Panc1 (cell line): ENCODE data around the gene SYNRG. TPM values are rescaled to one million over a fixed set of nuclear protein-coding genes. Genes with fewer than 3 reads are reported as not detected.

Experiments
- ATAC-seq: fragments of 200-7000 bp; cut with Tn5 transposase; 2 replicates; pipeline ENCODE4 v1.9.1; 2020; ENCODE audit warnings: mild to moderate bottlenecking, moderate library complexity
- BruUV-seq: library from RNA; stranded (reverse); fragments of 400-500 nt; replicated peaks from 2 replicates; lab custom pipeline; 2021; lab: Mats Ljungman, UMichigan
- CTCF ChIA-PET: fragments of 300-600 bp; sonication (Branson Sonifier 250); formaldehyde crosslinking; loops from one replicate; lab custom pipeline; 2022; ENCODE audit warnings: antibody characterized with exemption; lab: Charles Lee
- POLR2A ChIA-PET: fragments of 300-600 bp; sonication (Branson Sonifier 250); formaldehyde crosslinking; loops from one replicate; lab custom pipeline; 2022; ENCODE audit warnings: antibody characterized with exemption; lab: Charles Lee
- DNase-seq: peaks from one replicate; pipeline ENCODE4 v3.0.0-alpha.2; 2010; ENCODE audit warnings: low read depth, low spot score
- H3K27ac ChIP-seq: 2 replicates; pipeline ENCODE4 v1.5.1; 2011; ENCODE audit warnings: mild to moderate bottlenecking, low read length, inconsistent platforms
- H3K27me3 ChIP-seq: fragments of 200-500 bp; sonication (Bioruptor generic); 2 replicates; pipeline ENCODE4 v1.6.0; 2014; ENCODE audit warnings: low read length, inconsistent platforms; ENCODE audit not compliant: control insufficient read depth, insufficient read depth
- H3K36me3 ChIP-seq: fragments of 200-500 bp; sonication (Bioruptor generic); 2 replicates; pipeline ENCODE4 v1.5.1; 2014; ENCODE audit warnings: inconsistent platforms, mild to moderate bottlenecking, low read length, moderate library complexity; ENCODE audit not compliant: control insufficient read depth, insufficient read depth
- H3K4me1 ChIP-seq: 2 replicates; pipeline ENCODE4 v1.5.1; 2011; ENCODE audit warnings: inconsistent platforms, mild to moderate bottlenecking, low read length, moderate library complexity; ENCODE audit not compliant: control insufficient read depth, insufficient read depth
- H3K4me3 ChIP-seq, 2 experiments: 2 replicates each; pipeline ENCODE4 v1.5.1; 2011 to 2012; ENCODE audit warnings: low read depth in 2 of 2, low read length in 2 of 2, mild to moderate bottlenecking in 2 of 2, inconsistent platforms in 1 of 2, moderate library complexity in 1 of 2
- H3K9me3 ChIP-seq: fragments of 200-500 bp; sonication (Bioruptor generic); 2 replicates; pipeline ENCODE4 v1.5.1; 2014; ENCODE audit warnings: low read depth, mild to moderate bottlenecking, inconsistent platforms, low read length, moderate library complexity; ENCODE audit not compliant: control insufficient read depth, insufficient read depth
- POLR2AphosphoS5 ChIP-seq: IDR thresholded peaks from 2 replicates; pipeline ENCODE4 v1.6.1; 2012; ENCODE audit warnings: mild to moderate bottlenecking, low read depth, low read length, moderate library complexity
- SIN3A ChIP-seq: IDR thresholded peaks from 2 replicates; pipeline ENCODE4 v1.6.1; 2012; ENCODE audit warnings: low read depth, mild to moderate bottlenecking, low read length, moderate library complexity, borderline replicate concordance; ENCODE audit not compliant: insufficient read depth
- TCF7L2 ChIP-seq: IDR thresholded peaks from 2 replicates; pipeline ENCODE4 v1.6.1; 2011; ENCODE audit warnings: mild to moderate bottlenecking, low read depth, low read length, inconsistent platforms
- in situ Hi-C: cut with HindIII; loops from 2 replicates; pipeline ENCODE4 v1.10.0; 2016; ENCODE audit warnings: low sequenced_read_pairs, low pct_unique_long_range_greater_than_20kb
- intact Hi-C: fragments of 100-400 bp; cut with micrococcal nuclease; formaldehyde crosslinking; loops from one replicate; pipeline ENCODE4 v1.10.0; 2022; ENCODE audit not compliant: unreplicated experiment
- total RNA-seq: library from RNA; stranded (reverse); gene quantifications from one replicate; pipeline ENCODE4 v1.2.1, GENCODE V29; 2021; ENCODE audit not compliant: unreplicated experiment
- TF ChIP-seq, protein P1 (sequence below): fragments of 450-650 bp; IDR thresholded peaks from 2 replicates; pipeline ENCODE4 v1.5.1; 2017; ENCODE audit warnings: mild to moderate bottlenecking
- TF ChIP-seq, protein P2 (sequence below), 2 experiments: IDR thresholded peaks; 2 replicates each; pipeline ENCODE4 v1.6.1; 2011 to 2012; ENCODE audit warnings: low read depth in 2 of 2, control low read depth in 1 of 2, low read length in 1 of 2, mild to moderate bottlenecking in 1 of 2, moderate library complexity in 1 of 2; ENCODE audit not compliant: insufficient read depth in 1 of 2

The SYNRG gene
- total RNA-seq, 1 experiment from 2014 or later: 30.8 TPM

DNA sequence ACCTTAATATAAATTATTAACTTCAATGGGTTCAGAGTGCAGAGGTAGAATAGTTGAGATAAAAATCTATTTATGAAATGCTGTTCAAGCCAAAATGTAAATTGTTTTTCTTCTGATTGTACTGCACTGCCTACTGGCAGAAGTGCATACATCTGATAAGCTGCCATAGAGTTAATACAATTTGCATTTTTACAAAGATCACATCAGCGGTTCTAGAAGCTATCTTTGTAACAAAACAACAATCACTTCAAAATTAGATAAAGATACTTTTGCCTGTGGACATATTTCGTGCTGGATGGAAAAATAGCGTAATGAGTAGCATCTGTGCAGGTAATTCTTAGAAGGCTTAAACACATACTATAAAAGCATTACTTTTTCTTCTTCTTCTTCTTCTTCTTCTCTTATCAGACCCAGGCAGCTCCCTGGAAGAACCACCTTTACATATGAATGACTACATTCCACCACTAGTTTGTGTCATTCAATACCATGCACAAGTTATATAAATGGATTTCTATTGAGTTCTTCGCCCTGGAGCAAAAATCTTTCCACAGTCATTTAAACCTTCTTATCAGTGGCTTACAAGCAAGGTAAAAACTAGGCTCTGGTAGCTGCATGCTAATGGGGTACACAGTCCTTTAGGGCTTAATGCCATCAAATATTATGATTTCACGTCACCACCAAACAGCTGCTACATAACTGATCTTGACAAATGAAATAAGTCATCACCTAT, 47.0 kb downstream of the SYNRG start:
- TF ChIP-seq POLR2AphosphoS5 (no peak), SIN3A (no peak), TCF7L2 (no peak)
- TF ChIP-seq, protein P1, sequence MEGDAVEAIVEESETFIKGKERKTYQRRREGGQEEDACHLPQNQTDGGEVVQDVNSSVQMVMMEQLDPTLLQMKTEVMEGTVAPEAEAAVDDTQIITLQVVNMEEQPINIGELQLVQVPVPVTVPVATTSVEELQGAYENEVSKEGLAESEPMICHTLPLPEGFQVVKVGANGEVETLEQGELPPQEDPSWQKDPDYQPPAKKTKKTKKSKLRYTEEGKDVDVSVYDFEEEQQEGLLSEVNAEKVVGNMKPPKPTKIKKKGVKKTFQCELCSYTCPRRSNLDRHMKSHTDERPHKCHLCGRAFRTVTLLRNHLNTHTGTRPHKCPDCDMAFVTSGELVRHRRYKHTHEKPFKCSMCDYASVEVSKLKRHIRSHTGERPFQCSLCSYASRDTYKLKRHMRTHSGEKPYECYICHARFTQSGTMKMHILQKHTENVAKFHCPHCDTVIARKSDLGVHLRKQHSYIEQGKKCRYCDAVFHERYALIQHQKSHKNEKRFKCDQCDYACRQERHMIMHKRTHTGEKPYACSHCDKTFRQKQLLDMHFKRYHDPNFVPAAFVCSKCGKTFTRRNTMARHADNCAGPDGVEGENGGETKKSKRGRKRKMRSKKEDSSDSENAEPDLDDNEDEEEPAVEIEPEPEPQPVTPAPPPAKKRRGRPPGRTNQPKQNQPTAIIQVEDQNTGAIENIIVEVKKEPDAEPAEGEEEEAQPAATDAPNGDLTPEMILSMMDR: no peak
- TF ChIP-seq, protein P2, sequence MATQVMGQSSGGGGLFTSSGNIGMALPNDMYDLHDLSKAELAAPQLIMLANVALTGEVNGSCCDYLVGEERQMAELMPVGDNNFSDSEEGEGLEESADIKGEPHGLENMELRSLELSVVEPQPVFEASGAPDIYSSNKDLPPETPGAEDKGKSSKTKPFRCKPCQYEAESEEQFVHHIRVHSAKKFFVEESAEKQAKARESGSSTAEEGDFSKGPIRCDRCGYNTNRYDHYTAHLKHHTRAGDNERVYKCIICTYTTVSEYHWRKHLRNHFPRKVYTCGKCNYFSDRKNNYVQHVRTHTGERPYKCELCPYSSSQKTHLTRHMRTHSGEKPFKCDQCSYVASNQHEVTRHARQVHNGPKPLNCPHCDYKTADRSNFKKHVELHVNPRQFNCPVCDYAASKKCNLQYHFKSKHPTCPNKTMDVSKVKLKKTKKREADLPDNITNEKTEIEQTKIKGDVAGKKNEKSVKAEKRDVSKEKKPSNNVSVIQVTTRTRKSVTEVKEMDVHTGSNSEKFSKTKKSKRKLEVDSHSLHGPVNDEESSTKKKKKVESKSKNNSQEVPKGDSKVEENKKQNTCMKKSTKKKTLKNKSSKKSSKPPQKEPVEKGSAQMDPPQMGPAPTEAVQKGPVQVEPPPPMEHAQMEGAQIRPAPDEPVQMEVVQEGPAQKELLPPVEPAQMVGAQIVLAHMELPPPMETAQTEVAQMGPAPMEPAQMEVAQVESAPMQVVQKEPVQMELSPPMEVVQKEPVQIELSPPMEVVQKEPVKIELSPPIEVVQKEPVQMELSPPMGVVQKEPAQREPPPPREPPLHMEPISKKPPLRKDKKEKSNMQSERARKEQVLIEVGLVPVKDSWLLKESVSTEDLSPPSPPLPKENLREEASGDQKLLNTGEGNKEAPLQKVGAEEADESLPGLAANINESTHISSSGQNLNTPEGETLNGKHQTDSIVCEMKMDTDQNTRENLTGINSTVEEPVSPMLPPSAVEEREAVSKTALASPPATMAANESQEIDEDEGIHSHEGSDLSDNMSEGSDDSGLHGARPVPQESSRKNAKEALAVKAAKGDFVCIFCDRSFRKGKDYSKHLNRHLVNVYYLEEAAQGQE (IDR thresholded peaks at IDR 0.05; ENCODE audit: insufficient read depth in 1 of 2, low read depth in 2 of 2, low read length in 1 of 2): no peak
- H3K27ac ChIP-seq: no peak overlapping the region
- POLR2A ChIA-PET: no interaction called here
- intact Hi-C loops (loop anchor here (10.0 kb wide), 1 partner anchor 57 kb away; no protein-coding TSS in a partner anchor), in situ Hi-C loops (no loop called here)
- no TSS peak for BruUV-seq
- H3K4me3 ChIP-seq: no peak overlapping the region
- ATAC-seq (no peak), DNase-seq (no peak)
- peaks cover 10% of the 10 kb centered on the region for H3K36me3 ChIP-seq
- CTCF ChIA-PET: no interaction called here
- H3K9me3 ChIP-seq: no peaks in the 10 kb centered on the region
- no peaks in the 10 kb centered on the region for H3K27me3 ChIP-seq
- H3K4me1 ChIP-seq: no peaks in the 10 kb centered on the region

DNA sequence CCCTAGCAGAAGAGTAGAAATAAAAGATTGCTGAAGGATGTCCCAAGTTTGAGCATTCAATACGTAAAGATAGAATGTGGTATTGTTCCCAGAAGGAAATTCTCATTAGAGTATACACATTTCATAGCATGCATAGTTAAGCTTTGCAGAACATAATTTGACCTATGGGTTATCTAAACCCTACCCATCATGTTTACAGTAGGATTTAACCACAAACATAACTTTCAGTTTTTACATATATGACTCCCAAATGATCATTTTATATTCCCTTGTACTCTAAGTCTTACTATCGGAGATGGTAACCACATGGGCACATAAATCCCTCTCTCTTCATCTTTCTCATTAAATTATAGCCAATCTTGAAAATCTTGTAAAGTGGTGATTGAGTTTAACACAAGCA, 50.9 kb downstream of the SYNRG start:
- no peak for TF ChIP-seq POLR2AphosphoS5
- TF ChIP-seq, protein P1: no peak
- TF ChIP-seq, protein P2 (IDR thresholded peaks at IDR 0.05; ENCODE audit: insufficient read depth in 1 of 2, low read depth in 2 of 2, low read length in 1 of 2): no peak
- TF ChIP-seq SIN3A: no peak
- TF ChIP-seq TCF7L2: no peak
- BruUV-seq: no TSS peak
- in situ Hi-C loops: no loop called here
- Histone ChIP-seq H3K9me3 (no peaks in the 10 kb centered on the region), H3K27ac (no peak overlapping the region), H3K27me3 (no peaks in the 10 kb centered on the region), H3K36me3 (peaks cover 4% of the 10 kb centered on the region), H3K4me3 (no peak overlapping the region), H3K4me1 (no peaks in the 10 kb centered on the region)
- no peak for DNase-seq
- intact Hi-C loops: no loop called here
- ChIA-PET POLR2A (no interaction called here), CTCF (no interaction called here)
- no peak for ATAC-seq
